Activated T-cell treated with anti-CD3 and anti-CD28 coated beads, Interleukin-2, amount 50 U/mL, for 24 hours (primary cell): ENCODE results near the gene CSNK1D.

Experiments used
- DNase-seq: peaks from one replicate; pipeline ENCODE4 v3.0.0-alpha.2; 2020
- H3K27ac Mint-ChIP-seq: 2 replicates; pipeline ENCODE4 v1.8.0; 2020; ENCODE audit warnings: mild to moderate bottlenecking, mixed read lengths
- H3K27me3 Mint-ChIP-seq: 2 replicates; pipeline ENCODE4 v1.8.0; 2020; ENCODE audit warnings: mixed read lengths
- H3K36me3 Mint-ChIP-seq: 2 replicates; pipeline ENCODE4 v1.8.0; 2020; ENCODE audit warnings: low read depth, mixed read lengths
- H3K4me1 Mint-ChIP-seq: 2 replicates; pipeline ENCODE4 v1.8.0; 2020; ENCODE audit warnings: low read depth, mixed read lengths
- H3K4me3 Mint-ChIP-seq: 2 replicates; pipeline ENCODE4 v1.8.0; 2020; ENCODE audit warnings: mild to moderate bottlenecking, moderate library complexity, mixed read lengths
- H3K9me3 Mint-ChIP-seq: 2 replicates; pipeline ENCODE4 v1.8.0; 2020; ENCODE audit warnings: mixed read lengths

Gene CSNK1D

DNA sequence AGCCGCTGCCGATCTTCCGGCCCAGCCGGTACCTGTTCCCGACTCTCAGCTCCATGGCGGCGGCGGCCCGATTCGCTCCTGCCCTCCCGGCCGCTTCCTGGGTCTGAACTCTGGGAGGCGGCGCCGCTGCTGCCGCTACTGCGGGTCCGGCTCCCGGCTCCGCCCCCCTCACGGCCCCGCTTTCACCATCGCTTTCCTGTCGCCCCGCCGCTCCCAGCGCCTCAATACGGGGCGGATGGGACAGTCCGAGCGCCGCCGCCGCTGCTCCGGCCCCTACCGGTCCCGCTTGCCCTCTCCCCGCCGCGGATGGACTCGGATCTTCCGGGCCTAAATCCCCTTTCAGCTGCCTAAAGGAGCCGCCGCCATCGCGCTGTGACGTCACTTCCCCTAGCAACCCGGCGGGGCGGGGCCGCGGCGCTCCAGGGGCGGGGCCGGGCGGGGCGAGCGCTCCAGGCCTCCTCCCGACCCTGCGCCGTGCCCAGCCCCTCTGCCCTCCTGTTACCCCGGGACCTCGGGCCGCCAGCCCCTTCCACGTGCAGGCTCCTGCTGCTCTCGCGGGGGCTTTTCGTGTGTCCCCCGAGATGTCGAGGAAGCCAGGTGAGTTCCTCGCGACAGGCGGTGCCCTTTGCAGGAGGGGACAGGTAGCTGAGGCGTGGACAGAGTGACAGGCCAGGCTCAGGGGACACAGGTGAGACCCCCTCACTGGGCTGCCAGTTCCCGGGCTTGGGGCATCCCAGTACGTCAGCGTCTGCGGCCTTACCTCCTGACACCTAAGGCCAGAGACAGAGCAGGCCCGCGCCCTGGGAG lies at the start of gene CSNK1D:
TSS of gene CSNK1D (minus strand) at position 374 of the 807 bp plus-strand sequence. CDS start at position 55, 319 bp downstream.
- Mint-ChIP-seq H3K36me3 (peaks cover 42% of the 10 kb centered on the region), H3K4me3 (peak within 1 kb of the TSS; percentile 93), H3K27me3 (no peaks in the 10 kb centered on the region), H3K9me3 (no peaks in the 10 kb centered on the region), H3K27ac (peak within 1 kb of the TSS; percentile 100), H3K4me1 (peaks cover 43% of the 10 kb centered on the region)
- DNase-seq: peak; percentile 98

DNA sequence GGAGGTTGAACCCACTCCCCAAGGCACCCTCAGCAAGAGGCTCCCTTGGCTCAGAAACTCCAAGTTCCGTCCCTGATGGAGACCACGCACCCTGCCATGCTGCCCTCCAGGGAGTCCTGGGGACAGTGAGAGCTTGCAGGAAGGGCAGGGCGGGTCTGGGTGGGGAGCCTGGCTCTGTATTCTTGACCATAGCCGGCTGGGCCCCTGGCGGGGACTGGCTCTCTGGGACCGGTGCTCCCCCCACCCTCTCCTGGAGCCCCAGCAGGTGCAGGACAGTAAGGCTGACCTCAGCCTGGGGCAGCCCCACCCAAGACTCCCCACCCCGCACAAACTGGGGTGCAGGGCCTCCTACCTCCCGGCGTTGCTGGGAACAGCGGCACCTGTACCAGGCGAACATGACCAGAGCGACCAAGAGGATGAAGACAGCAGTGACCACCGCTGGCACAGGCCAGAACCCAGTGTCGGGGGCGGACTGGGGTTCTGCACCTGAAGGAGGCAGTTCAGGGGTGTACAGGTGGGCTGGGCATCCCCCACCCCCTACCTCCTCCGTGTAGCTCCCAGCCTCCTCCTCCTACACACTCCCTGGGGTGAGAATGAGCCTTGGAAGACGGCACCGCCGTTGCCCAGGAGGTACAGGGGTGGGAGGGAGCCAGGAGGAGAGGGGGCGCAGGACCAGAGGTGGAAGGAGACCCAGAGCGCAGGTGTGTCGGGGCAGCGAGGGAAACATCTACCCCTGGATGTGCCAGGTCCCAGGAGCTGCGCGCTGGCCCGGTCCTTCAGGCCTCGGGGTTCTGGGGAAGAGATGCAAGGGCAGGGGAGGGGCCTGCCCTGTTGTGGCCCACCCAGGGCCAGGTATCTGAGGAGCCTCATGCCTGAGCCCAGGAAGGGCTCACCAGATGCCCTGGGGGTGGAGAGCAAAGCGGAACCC lies 49.3 kb upstream of the CSNK1D start:
- H3K4me1 Mint-ChIP-seq: peaks cover 34% of the 10 kb centered on the region
- peak overlapping the region; percentile 82 for H3K27ac Mint-ChIP-seq
- H3K36me3 Mint-ChIP-seq: peaks cover 29% of the 10 kb centered on the region
- no peaks in the 10 kb centered on the region for H3K27me3 Mint-ChIP-seq
- peak; percentile 31 for DNase-seq
- no peaks in the 10 kb centered on the region for H3K9me3 Mint-ChIP-seq
- peak overlapping the region; percentile 86 for H3K4me3 Mint-ChIP-seq

GRCh38 chr17:82321947-82322466 lies 48.5 kb upstream of the CSNK1D start:
- Mint-ChIP-seq H3K9me3 (no peaks in the 10 kb centered on the region), H3K4me1 (peaks cover 34% of the 10 kb centered on the region), H3K4me3 (peak overlapping the region; percentile 86), H3K36me3 (peaks cover 31% of the 10 kb centered on the region), H3K27ac (no peak overlapping the region), H3K27me3 (no peaks in the 10 kb centered on the region)
- DNase-seq: peak; percentile 66

- Mint-ChIP-seq H3K27ac (no peak overlapping the region), H3K9me3 (no peaks in the 10 kb centered on the region)
Observed at GRCh38 chr17:82320956-82321927, 47.7 kb upstream of the CSNK1D start.

GRCh38 chr17:82320140-82320840 lies 46.8 kb upstream of the CSNK1D start:
- peaks cover 36% of the 10 kb centered on the region for H3K4me1 Mint-ChIP-seq
- no peaks in the 10 kb centered on the region for H3K27me3 Mint-ChIP-seq
- peak; percentile 36 for DNase-seq
- H3K27ac Mint-ChIP-seq: no peak overlapping the region
- no peaks in the 10 kb centered on the region for H3K9me3 Mint-ChIP-seq
- H3K36me3 Mint-ChIP-seq: peaks cover 48% of the 10 kb centered on the region
- peak overlapping the region; percentile 86 for H3K4me3 Mint-ChIP-seq

More at GRCh38 chr17:82320956-82321927, 47.7 kb upstream of the CSNK1D start:
- Mint-ChIP-seq H3K36me3 (peaks cover 39% of the 10 kb centered on the region), H3K4me3 (peak overlapping the region; percentile 86), H3K27me3 (no peaks in the 10 kb centered on the region), H3K4me1 (peaks cover 34% of the 10 kb centered on the region)
- peak; percentile 89 for DNase-seq

- peaks cover 47% of the 10 kb centered on the region for H3K36me3 Mint-ChIP-seq
- no peak overlapping the region for H3K27ac Mint-ChIP-seq
- H3K4me3 Mint-ChIP-seq: peak overlapping the region; percentile 33
Observed at GRCh38 chr17:82319619-82320062, 46.1 kb upstream of the CSNK1D start.

DNA sequence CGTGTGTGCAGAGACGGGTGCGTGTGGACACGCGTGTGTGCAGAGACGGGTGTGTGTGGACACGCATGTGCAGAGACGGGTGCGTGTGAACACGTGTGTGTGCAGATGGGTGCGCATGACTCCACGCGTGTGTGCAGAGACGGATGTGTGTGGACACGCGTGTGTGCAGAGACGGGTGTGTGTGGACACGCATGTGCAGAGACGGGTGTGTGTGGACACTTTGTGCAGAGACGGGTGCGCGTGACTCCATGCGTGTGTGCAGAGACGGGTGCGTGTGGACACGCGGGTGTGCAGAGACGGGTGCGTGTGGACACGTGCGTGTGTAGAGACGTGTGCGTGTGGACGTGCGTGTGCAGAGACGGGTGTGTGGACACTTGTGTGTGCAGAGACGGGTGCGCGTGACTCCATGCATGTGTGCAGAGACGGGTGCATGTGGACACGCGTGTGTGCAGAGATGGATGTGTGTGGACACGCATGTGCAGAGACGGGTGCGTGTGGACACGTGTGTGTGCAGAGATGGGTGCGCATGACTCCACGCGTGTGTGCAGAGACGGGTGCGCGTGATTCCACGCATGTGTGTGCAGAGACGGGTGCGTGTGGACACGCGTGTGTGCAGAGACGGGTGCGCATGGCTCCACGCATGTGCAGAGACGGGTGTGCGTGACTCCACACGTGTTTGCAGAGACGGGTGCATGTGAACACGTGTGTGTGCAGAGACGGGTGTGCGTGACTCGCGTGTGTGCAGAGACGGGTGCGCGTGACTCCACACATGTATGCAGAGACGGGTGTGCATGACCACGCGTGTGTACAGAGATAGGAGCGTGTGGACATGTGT lies 45.5 kb upstream of the CSNK1D start:
- Mint-ChIP-seq H3K9me3 (no peaks in the 10 kb centered on the region), H3K36me3 (peaks cover 51% of the 10 kb centered on the region)

More at GRCh38 chr17:82319619-82320062, 46.1 kb upstream of the CSNK1D start:
- peaks cover 30% of the 10 kb centered on the region for H3K4me1 Mint-ChIP-seq
- no peaks in the 10 kb centered on the region for H3K27me3 Mint-ChIP-seq
- peak; percentile 31 for DNase-seq
- H3K9me3 Mint-ChIP-seq: no peaks in the 10 kb centered on the region

GRCh38 chr17:82318169-82318498 lies 44.6 kb upstream of the CSNK1D start:
- H3K27me3 Mint-ChIP-seq: no peaks in the 10 kb centered on the region
- H3K4me3 Mint-ChIP-seq: no peak overlapping the region
- peaks cover 54% of the 10 kb centered on the region for H3K36me3 Mint-ChIP-seq
- peak; percentile 36 for DNase-seq
- no peak overlapping the region for H3K27ac Mint-ChIP-seq
- peaks cover 27% of the 10 kb centered on the region for H3K4me1 Mint-ChIP-seq
- no peaks in the 10 kb centered on the region for H3K9me3 Mint-ChIP-seq

More for the DNA sequence above, 45.5 kb upstream of the CSNK1D start:
- DNase-seq: peak; percentile 29
- Mint-ChIP-seq H3K4me3 (no peak overlapping the region), H3K4me1 (peaks cover 27% of the 10 kb centered on the region), H3K27ac (no peak overlapping the region), H3K27me3 (no peaks in the 10 kb centered on the region)

DNA sequence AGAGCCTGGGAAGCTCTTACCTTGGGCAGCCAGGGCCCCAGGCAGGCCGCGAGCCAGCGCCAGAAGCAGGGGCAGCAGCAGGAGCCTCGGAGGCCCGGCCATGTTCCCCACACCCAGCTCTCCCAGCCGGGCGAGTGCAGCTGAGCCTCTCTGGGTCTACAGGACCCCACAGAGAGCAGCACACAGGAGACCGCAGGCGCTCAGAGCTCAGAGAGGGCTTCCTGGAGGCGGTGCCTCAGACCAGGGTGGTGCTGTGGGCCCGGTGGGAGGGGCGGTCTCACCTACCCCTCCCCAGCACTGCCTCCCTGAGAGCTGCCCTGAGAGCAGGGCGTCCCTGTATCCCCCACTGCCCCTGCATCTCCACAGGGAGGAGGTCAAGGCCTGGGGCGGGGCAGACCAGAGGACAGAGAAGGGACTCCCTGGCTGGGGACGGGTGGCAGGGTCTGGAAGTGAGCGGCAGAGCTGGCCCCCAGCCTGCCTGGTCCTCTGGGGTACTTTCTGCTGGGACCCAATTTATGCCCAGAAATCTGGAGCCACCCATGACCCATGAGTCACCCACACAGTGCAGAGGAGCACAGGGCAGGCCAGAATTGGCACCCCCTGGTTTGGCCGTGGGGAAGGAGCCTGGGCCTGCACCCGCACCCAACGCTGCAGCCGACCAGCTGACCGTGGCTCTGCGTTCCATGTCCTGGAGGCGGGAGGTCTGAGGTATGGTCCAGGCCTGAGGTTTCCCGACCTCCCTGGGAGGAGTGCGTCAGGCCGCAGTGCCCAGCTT lies 44.1 kb upstream of the CSNK1D start, which contains the start of gene CD7:
TSS of gene CD7 (minus strand) at position 215 of the 775 bp plus-strand sequence. CDS start at position 102, 113 bp downstream.
- Mint-ChIP-seq H3K36me3 (peaks cover 54% of the 10 kb centered on the region), H3K9me3 (no peaks in the 10 kb centered on the region), H3K4me1 (peaks cover 22% of the 10 kb centered on the region), H3K27me3 (no peaks in the 10 kb centered on the region), H3K27ac (no peak within 1 kb of the TSS), H3K4me3 (no peak within 1 kb of the TSS)
- peak; percentile 84 for DNase-seq

- H3K4me1 Mint-ChIP-seq: peaks cover 16% of the 10 kb centered on the region
- H3K27me3 Mint-ChIP-seq: no peaks in the 10 kb centered on the region
- peaks cover 49% of the 10 kb centered on the region for H3K36me3 Mint-ChIP-seq
- no peak for DNase-seq
- H3K27ac Mint-ChIP-seq: no peak overlapping the region
- no peaks in the 10 kb centered on the region for H3K9me3 Mint-ChIP-seq
- no peak overlapping the region for H3K4me3 Mint-ChIP-seq
Observed at GRCh38 chr17:82316651-82317393, 43.3 kb upstream of the CSNK1D start.

- no peak overlapping the region for H3K27ac Mint-ChIP-seq
Observed at GRCh38 chr17:82315703-82316358, 42.3 kb upstream of the CSNK1D start.

More at GRCh38 chr17:82315703-82316358, 42.3 kb upstream of the CSNK1D start:
- H3K27me3 Mint-ChIP-seq: no peaks in the 10 kb centered on the region
- H3K36me3 Mint-ChIP-seq: peaks cover 46% of the 10 kb centered on the region
- peak; percentile 77 for DNase-seq
- no peak overlapping the region for H3K4me3 Mint-ChIP-seq
- no peaks in the 10 kb centered on the region for H3K9me3 Mint-ChIP-seq
- peaks cover 15% of the 10 kb centered on the region for H3K4me1 Mint-ChIP-seq
